Adrenal gland (tissue), 12 donors: ENCODE data around the gene NDEL1. TPM values are rescaled to one million over a fixed set of nuclear protein-coding genes. Genes with fewer than 3 reads are reported as not detected.

ENCODE experiments used
- DNase-seq, 7 donors: peaks; one replicate each; pipeline ENCODE4 v3.0.0-alpha.2; 2019 to 2020
- H3K27ac ChIP-seq, 5 donors: fragments of 200-600 bp; sonication (generic) in 4 of 5; 1 replicate in 3 of 5; 2 replicates in 2 of 5; pipeline versions ENCODE4 v1.5.1 to v1.8.0; 2016 to 2020; ENCODE audit warnings: mild to moderate bottlenecking in 1 of 5
- H3K27me3 ChIP-seq: fragments of 200-600 bp; 2 replicates; pipeline ENCODE4 v1.8.0; 2021
- H3K36me3 ChIP-seq, 2 donors: fragments of 200-600 bp; replicated peaks in 1 of 2; 1 replicate in 1 of 2; 2 replicates in 1 of 2; pipeline versions ENCODE4 v1.5.1 to v1.8.0; 2018 to 2022
- H3K4me1 ChIP-seq, 2 donors: fragments of 200-600 bp; replicated peaks in 1 of 2; 1 replicate in 1 of 2; 2 replicates in 1 of 2; pipeline versions ENCODE4 v1.5.1 to v1.8.0; 2018 to 2021
- H3K4me3 ChIP-seq, 4 donors: fragments of 200-600 bp; sonication (generic) in 3 of 4; one replicate each; pipeline ENCODE4 v1.5.1; 2016 to 2018
- H3K9me3 ChIP-seq, 3 donors: fragments of 200-600 bp; sonication (generic) in 1 of 3; replicated peaks in 1 of 3; 1 replicate in 2 of 3; 2 replicates in 1 of 3; pipeline versions ENCODE4 v1.5.1 to v1.8.0; 2016 to 2021
- POLR2A ChIP-seq, 2 donors: fragments of 450-650 bp; IDR thresholded peaks; one replicate each; pipeline ENCODE4 v1.6.1; 2017; ENCODE audit warnings: antibody characterized with exemption in 2 of 2, mild to moderate bottlenecking in 2 of 2, moderate library complexity in 1 of 2
- WGBS, 4 donors: extraction: QIAGEN DNeasy Blood & Tissue Kit in 2 of 4; methylation state at CpG; one replicate each; pipeline versions ENCODE4 v1.1.5 to v1.1.7; 2013 to 2017; 5-methylcytosine and 5-hydroxymethylcytosine counted together
- intact Hi-C, 2 donors: fragments of 100-400 bp; cut with DNase I; formaldehyde crosslinking; loops; one replicate each; pipeline versions ENCODE4 v1.14.1 to v1.15.0; 2022 to 2023
- polyA plus RNA-seq, 3 donors: library from polyadenylated mRNA; stranded (reverse); fragments of 200-250 nt in 2 of 3; fragments of 350-450 nt in 1 of 3; fragmentation: Illumina TruSeq in 1 of 3; extraction: RNeasy Lipid Tissue Mini Kit (QIAGEN cat#74804) in 1 of 3; gene quantifications; one replicate each; pipeline ENCODE4 v1.2.3, GENCODE V29; 2013 to 2014
- total RNA-seq, 9 donors: library from RNA; depleted of rRNA in 4 of 9; stranded (reverse); fragments of >200 nt in 4 of 9; fragments of 120-200 nt in 1 of 9; fragmentation: NEBNext Ultra II Directional in 1 of 9; extraction: Animal tissue kit (Norgen Biotek cat#: 25700) in 1 of 9; gene quantifications; one replicate each; pipeline versions ENCODE4 v1.1.0 to v1.2.4, GENCODE V29; 2013 to 2023
- TF ChIP-seq, protein P1 (sequence below), 6 experiments: fragments of 450-650 bp in 4 of 6; fragments of 200-600 bp in 2 of 6; sonication (generic) in 1 of 6; IDR thresholded peaks; 1 replicate in 5 of 6; 2 replicates in 1 of 6; pipeline versions ENCODE4 v1.5.1 to v1.8.0; 2016 to 2021; ENCODE audit warnings: antibody characterized with exemption in 6 of 6, mild to moderate bottlenecking in 2 of 6, moderate library complexity in 1 of 6
- donor health status: healthy with polysubstance abuse.
- donor health status: Bipolar disorder and iron deficiency.
- donor health status: DM: yes; HTN: yes; CAD: no.
- donor health status: DM: no; HTN: no; CAD: no.
- donor health status: DM: no; HTN: no; CAD: no.
- donor health status: DM: yes; HTN: yes; CAD: no.

NDEL1 gene
- total and polyA plus RNA-seq, 12 donors: 21.9 to 265 (median 47.0) TPM

DNA sequence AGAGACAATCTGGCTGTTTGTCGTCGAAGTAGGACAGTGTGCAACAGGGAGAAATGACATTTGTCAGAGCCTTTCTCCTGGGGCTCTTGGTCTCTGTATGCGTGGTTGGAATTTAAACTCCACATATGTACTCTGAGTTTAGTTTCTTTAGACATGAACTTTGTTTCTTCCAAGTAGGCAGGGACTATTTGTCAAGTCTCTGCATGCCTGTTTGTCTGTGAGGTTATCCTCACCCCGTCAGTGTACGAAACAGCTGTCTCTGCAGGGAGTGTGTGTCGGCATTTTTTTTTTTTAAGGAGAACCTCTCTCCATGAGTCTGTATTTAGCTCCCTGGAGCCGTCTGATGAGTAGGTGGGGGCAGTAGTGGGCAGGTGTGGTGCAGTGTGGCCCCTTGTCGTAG lies 29.7 kb downstream of the NDEL1 start:
- intact Hi-C loops: no loop called here
- no peak for TF ChIP-seq POLR2A (IDR thresholded peaks at IDR 0.05)
- TF ChIP-seq, protein P1, sequence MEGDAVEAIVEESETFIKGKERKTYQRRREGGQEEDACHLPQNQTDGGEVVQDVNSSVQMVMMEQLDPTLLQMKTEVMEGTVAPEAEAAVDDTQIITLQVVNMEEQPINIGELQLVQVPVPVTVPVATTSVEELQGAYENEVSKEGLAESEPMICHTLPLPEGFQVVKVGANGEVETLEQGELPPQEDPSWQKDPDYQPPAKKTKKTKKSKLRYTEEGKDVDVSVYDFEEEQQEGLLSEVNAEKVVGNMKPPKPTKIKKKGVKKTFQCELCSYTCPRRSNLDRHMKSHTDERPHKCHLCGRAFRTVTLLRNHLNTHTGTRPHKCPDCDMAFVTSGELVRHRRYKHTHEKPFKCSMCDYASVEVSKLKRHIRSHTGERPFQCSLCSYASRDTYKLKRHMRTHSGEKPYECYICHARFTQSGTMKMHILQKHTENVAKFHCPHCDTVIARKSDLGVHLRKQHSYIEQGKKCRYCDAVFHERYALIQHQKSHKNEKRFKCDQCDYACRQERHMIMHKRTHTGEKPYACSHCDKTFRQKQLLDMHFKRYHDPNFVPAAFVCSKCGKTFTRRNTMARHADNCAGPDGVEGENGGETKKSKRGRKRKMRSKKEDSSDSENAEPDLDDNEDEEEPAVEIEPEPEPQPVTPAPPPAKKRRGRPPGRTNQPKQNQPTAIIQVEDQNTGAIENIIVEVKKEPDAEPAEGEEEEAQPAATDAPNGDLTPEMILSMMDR (IDR thresholded peaks at IDR 0.05): no peak
- no peak overlapping the region for H3K4me3 ChIP-seq
- peak in 1 of 7 donors; percentile 41 for DNase-seq
- H3K27me3 ChIP-seq: no peaks in the 10 kb centered on the region
- peaks cover 11 to 20% of the 10 kb centered on the region in 2 donors for H3K4me1 ChIP-seq
- H3K27ac ChIP-seq: no peak overlapping the region
- no peaks in the 10 kb centered on the region for H3K9me3 ChIP-seq
- 37 to 59% (median 46%) methylated on average over 8 of the region's 8 CpGs for WGBS, 4 donors
- H3K36me3 ChIP-seq: peaks cover 0 to 51% of the 10 kb centered on the region in 2 donors

DNA sequence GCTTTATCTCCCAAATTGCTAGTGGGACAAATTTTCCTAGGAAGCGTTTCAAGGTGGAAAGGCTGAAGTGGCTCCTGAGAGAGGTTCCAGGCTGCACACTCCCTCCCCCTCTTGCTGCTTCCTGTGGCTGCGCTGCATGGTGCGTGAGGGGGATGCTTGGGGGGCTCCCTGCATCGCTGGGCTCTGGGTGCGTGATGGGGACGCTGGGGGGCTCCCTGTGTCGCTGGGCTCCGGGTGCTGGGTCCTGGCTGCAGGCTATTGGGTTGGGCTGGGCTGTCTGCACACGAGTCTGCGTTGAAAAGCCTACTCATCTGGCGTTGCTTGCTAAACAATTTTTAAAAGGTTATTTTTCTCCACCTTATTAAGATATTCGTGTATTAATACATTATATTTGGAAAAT lies 30.1 kb downstream of the NDEL1 start:
- TF ChIP-seq, protein P1 (IDR thresholded peaks at IDR 0.05): no peak
- no peak for TF ChIP-seq POLR2A (IDR thresholded peaks at IDR 0.05)
- H3K4me3 ChIP-seq: no peak overlapping the region
- H3K27me3 ChIP-seq: no peaks in the 10 kb centered on the region
- peaks cover 12 to 24% of the 10 kb centered on the region in 2 donors for H3K4me1 ChIP-seq
- WGBS, 4 donors: 63 to 70% (median 66%) methylated on average over 9 to 12 of the region's 12 CpGs
- intact Hi-C loops: no loop called here
- no peak overlapping the region for H3K27ac ChIP-seq
- DNase-seq: peak in 1 of 7 donors; percentile 43
- H3K9me3 ChIP-seq: no peaks in the 10 kb centered on the region
- H3K36me3 ChIP-seq: peaks cover 0 to 47% of the 10 kb centered on the region in 2 donors

DNA sequence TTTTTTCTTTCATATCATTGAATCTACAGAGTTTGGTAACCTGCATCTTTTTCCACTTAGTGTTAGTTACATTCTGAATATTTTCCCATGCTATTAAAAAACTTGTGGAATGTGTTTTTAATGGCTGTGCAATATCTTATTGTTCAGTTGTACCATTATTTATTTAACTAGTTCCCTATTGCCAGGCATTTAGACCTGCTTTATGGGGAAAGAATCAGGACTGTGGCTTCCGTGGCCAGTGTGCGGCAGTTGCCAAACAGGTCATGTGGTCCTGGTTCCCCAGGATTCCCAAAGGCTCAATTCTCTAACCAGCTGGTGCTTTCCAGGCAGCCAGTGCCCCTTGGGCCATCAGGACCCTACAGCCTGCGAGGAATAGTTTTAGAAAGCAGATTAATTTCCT lies 30.8 kb downstream of the NDEL1 start:
- no peak for TF ChIP-seq POLR2A (IDR thresholded peaks at IDR 0.05)
- TF ChIP-seq, protein P1 (IDR thresholded peaks at IDR 0.05): no peak
- DNase-seq: peak in 1 of 7 donors; percentile 47
- Histone ChIP-seq H3K9me3 (no peaks in the 10 kb centered on the region), H3K27me3 (no peaks in the 10 kb centered on the region), H3K4me3 (no peak overlapping the region), H3K4me1 (peaks cover 12 to 30% of the 10 kb centered on the region in 2 donors), H3K27ac (no peak overlapping the region), H3K36me3 (peaks cover 0 to 42% of the 10 kb centered on the region in 2 donors)
- intact Hi-C loops: no loop called here
- 72 to 92% (median 84%) methylated on average over 3 of the region's 3 CpGs for WGBS, 4 donors

DNA sequence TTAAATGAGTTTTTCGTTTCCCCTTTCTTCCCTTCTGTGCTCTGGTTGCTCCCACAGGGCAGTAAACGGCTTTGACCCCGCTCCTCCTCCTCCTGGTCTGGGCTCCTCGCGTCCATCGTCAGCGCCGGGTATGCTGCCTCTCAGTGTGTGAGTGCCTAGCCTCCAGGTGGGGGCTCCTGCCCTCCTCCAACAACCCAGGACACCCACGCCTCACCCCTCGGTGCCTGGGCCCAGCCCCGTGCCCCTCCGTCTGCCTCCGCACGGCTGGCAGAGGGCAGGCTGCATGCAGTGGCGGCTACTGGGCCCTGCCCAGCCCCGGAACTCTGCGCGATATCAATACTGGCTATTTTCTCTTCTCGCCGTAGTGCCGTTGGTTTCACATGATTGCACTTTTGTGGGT lies 31.2 kb downstream of the NDEL1 start:
- peaks cover 12 to 30% of the 10 kb centered on the region in 2 donors for H3K4me1 ChIP-seq
- peak in 1 of 7 donors; percentile 41 for DNase-seq
- H3K36me3 ChIP-seq: peaks cover 0 to 43% of the 10 kb centered on the region in 2 donors
- TF ChIP-seq, protein P1 (IDR thresholded peaks at IDR 0.05): no peak
- TF ChIP-seq POLR2A (IDR thresholded peaks at IDR 0.05): no peak
- no peaks in the 10 kb centered on the region for H3K27me3 ChIP-seq
- intact Hi-C loops: no loop called here
- H3K27ac ChIP-seq: no peak overlapping the region
- H3K9me3 ChIP-seq: no peaks in the 10 kb centered on the region
- H3K4me3 ChIP-seq: no peak overlapping the region
- 89 to 94% (median 92%) methylated on average over 14 to 21 of the region's 21 CpGs for WGBS, 4 donors
